Keratinocyte (primary cell): ENCODE data around the gene PSD4.

Experiments
- EZH2 ChIP-seq: IDR thresholded peaks from one replicate; pipeline ENCODE4 v1.6.1; 2012; ENCODE audit warnings: inconsistent platforms, mild to moderate bottlenecking, low read length, moderate library complexity
- TF ChIP-seq, protein P1 (sequence below), 3 experiments: IDR thresholded peaks in 1 of 3; conservative IDR thresholded peaks in 1 of 3; optimal IDR thresholded peaks in 1 of 3; 2 replicates in 2 of 3; 3 replicates in 1 of 3; pipeline versions ENCODE3 to v1.5.1; 2011; ENCODE audit warnings: low read length in 3 of 3, mild to moderate bottlenecking in 3 of 3, moderate library complexity in 2 of 3, control low read depth in 1 of 3, inconsistent platforms in 1 of 3; ENCODE audit not compliant: insufficient read depth in 2 of 3; ENCODE audit errors: extremely low read depth in 1 of 3

DNA sequence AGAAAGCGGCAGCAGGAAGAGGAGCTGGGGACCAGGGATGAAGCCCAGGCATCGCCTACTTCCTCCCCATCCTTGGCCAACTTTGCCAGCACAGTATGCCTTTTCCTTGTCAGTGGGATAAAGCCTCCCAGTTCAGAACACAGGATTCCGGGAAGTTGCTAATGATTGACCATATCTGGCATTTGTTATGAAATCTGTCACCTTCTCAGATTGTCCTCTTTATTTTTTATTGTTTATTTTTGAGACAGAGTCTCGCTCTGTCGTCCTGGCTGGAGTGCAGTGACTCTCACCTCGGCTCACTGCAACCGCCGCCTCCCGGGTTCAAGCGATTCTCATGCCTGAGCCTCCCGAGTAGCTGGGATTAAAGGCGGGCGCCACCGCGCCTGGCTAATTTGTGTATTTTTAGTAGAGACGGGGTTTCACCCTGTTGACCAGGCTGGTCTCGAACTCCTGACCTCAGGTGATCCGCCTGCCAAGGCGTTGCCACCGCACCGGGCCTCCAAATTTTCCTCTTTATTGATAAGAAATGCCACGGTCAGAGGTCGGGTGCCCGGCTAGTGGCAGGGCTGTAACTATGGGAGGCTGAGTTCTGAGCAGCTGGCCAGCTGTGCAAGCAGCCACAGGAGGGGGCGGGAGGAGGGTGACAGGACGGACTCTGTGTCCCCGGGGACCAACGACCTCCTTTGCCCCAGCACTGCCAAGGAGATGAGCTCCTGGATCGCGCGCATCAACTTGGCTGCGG is 24.4 kb downstream of the PSD4 start:
- TF ChIP-seq, protein P1, sequence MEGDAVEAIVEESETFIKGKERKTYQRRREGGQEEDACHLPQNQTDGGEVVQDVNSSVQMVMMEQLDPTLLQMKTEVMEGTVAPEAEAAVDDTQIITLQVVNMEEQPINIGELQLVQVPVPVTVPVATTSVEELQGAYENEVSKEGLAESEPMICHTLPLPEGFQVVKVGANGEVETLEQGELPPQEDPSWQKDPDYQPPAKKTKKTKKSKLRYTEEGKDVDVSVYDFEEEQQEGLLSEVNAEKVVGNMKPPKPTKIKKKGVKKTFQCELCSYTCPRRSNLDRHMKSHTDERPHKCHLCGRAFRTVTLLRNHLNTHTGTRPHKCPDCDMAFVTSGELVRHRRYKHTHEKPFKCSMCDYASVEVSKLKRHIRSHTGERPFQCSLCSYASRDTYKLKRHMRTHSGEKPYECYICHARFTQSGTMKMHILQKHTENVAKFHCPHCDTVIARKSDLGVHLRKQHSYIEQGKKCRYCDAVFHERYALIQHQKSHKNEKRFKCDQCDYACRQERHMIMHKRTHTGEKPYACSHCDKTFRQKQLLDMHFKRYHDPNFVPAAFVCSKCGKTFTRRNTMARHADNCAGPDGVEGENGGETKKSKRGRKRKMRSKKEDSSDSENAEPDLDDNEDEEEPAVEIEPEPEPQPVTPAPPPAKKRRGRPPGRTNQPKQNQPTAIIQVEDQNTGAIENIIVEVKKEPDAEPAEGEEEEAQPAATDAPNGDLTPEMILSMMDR (optimal IDR thresholded peaks at IDR 0.05 in 1 of 3, IDR thresholded peaks at IDR 0.05 in 1 of 3, conservative IDR thresholded peaks at IDR 0.05 in 1 of 3; ENCODE audit: extremely low read depth in 1 of 3, insufficient read depth in 2 of 3, low read length in 3 of 3): no peak
- no peak for TF ChIP-seq EZH2
